ENCODE results near the gene NR3C1. TPM values are rescaled to one million over a fixed set of nuclear protein-coding genes. Genes with fewer than 3 reads are reported as not detected.

Gene NR3C1
- total RNA-seq, 1 experiment from 2014 or later, result 31.4 TPM

- no CpG with 5 or more reads among the region's 1 CpG for WGBS (ENCODE audit: extremely low coverage, insufficient read length, low lambda C conversion rate)
- no peak for TF ChIP-seq CTCF (conservative IDR thresholded peaks at IDR 0.05)
- H3K9ac ChIP-seq (ENCODE audit: extremely low read depth, insufficient read length, low read length), result no peak overlapping the region
- Mint-ChIP-seq H3K9me3 (no peaks in the 10 kb centered on the region), H3K4me1 (peaks cover 4 to 10% of the 10 kb centered on the region in 2 experiments), H3K4me3 (no peak overlapping the region), H3K27ac (no peak overlapping the region), H3K27me3 (ENCODE audit: low read depth) (no peaks in the 10 kb centered on the region), H3K36me3 (ENCODE audit: insufficient read depth in 1 of 3, low read depth in 3 of 3) (no peaks in the 10 kb centered on the region)
- no peaks in the 10 kb centered on the region for H3K27me3 ChIP-seq (ENCODE audit: insufficient read depth, low read length)
- no peaks in the 10 kb centered on the region for H3K79me1 ChIP-seq (ENCODE audit: insufficient read depth, low read depth, low read length, poor library complexity, severe bottlenecking)
- no peak overlapping the region for H2BK5ac ChIP-seq (ENCODE audit: insufficient read length, low read length)
- H2BK120ac ChIP-seq (ENCODE audit: low read depth, low read length, poor library complexity, severe bottlenecking), result no peak overlapping the region
- DNase-seq, result no peak
- no peaks in the 10 kb centered on the region for H3K79me2 ChIP-seq (ENCODE audit: insufficient read depth, low read length)
- no peaks in the 10 kb centered on the region for H3K4me1 ChIP-seq (ENCODE audit: insufficient read depth, low read length)
- no peak overlapping the region for H2AK5ac ChIP-seq (ENCODE audit: insufficient read length, low read length)
- H3K56ac ChIP-seq (ENCODE audit: insufficient read length, low read depth, low read length), result no peak overlapping the region
- no peak overlapping the region for H4K91ac ChIP-seq (ENCODE audit: insufficient read length, low read depth, low read length)
- no peak overlapping the region for H2AFZ ChIP-seq (ENCODE audit: low read length)
- H3K27ac ChIP-seq (ENCODE audit: insufficient read length, low read depth, low read length), result no peak overlapping the region
- no peak overlapping the region for H2BK20ac ChIP-seq (ENCODE audit: low read depth, low read length, poor library complexity, severe bottlenecking)
- no peak overlapping the region for H3K23ac ChIP-seq (ENCODE audit: insufficient read length, low read depth, low read length)
- H4K20me1 ChIP-seq (ENCODE audit: control insufficient read depth, insufficient read depth, insufficient read length), result no peaks in the 10 kb centered on the region
- H3K9me3 ChIP-seq (ENCODE audit: control insufficient read depth, low read depth, low read length), result no peaks in the 10 kb centered on the region
- H3K14ac ChIP-seq (ENCODE audit: insufficient read depth, low read length), result no peak overlapping the region
- no peak overlapping the region for H3T11ph ChIP-seq (ENCODE audit: low read length)
- no peak overlapping the region for H3K18ac ChIP-seq (ENCODE audit: insufficient read length, low read depth, low read length)
- no peak overlapping the region for H4K5ac ChIP-seq (ENCODE audit: insufficient read length, low read depth, low read length)
- H4K8ac ChIP-seq (replicated peaks; ENCODE audit: insufficient read length, low read depth, low read length), result no peak overlapping the region
- H3K4ac ChIP-seq (ENCODE audit: low read depth, low read length), result no peak overlapping the region
- no peaks in the 10 kb centered on the region for H3K23me2 ChIP-seq (ENCODE audit: insufficient read length, low read depth, low read length, poor library complexity, severe bottlenecking)
- no peak overlapping the region for H2BK12ac ChIP-seq (ENCODE audit: insufficient read length, low read depth, low read length)
- H3K4me2 ChIP-seq (ENCODE audit: insufficient read depth, insufficient read length, low read length), result no peak overlapping the region
- H2BK15ac ChIP-seq (ENCODE audit: low read depth, low read length), result no peak overlapping the region
Measured at GRCh38 chr5:143352691-143353090, 50.8 kb downstream of the NR3C1 start.

Measured in H9 (cell line).